NT2/D1 (cell line): Measurements from ENCODE around the gene ATP13A2.
"Not testable (repeated sequence)": the region's sequence is repeated elsewhere in the genome, so short reads cannot be mapped to it uniquely, and the experiment has no call there.

Source experiments
- DNase-seq: peaks from one replicate; pipeline ENCODE4 v3.0.0-alpha.2; 2011; ENCODE audit warnings: low read depth, low spot score
- H3K27me3 ChIP-seq: 2 replicates; pipeline ENCODE4 v1.6.0; 2011; ENCODE audit warnings: mild to moderate bottlenecking; ENCODE audit not compliant: insufficient read length, insufficient read depth
- H3K36me3 ChIP-seq: 2 replicates; pipeline ENCODE4 v1.6.1; 2011; ENCODE audit warnings: mild to moderate bottlenecking, low read length, mixed read lengths; ENCODE audit not compliant: insufficient read depth, insufficient read length
- H3K4me1 ChIP-seq: 2 replicates; pipeline ENCODE4 v1.5.1; 2011; ENCODE audit not compliant: insufficient read depth, insufficient read length
- H3K4me3 ChIP-seq: 2 replicates; pipeline ENCODE4 v1.5.1; 2011; ENCODE audit warnings: low read depth; ENCODE audit not compliant: insufficient read length
- H3K9ac ChIP-seq: 2 replicates; pipeline ENCODE4 v1.6.0; 2011; ENCODE audit warnings: low read depth; ENCODE audit not compliant: insufficient read length
- H3K9me3 ChIP-seq: 2 replicates; pipeline ENCODE4 v1.5.1; 2011; ENCODE audit warnings: mild to moderate bottlenecking, low read length; ENCODE audit not compliant: insufficient read depth
- SUZ12 ChIP-seq: IDR thresholded peaks from 2 replicates; pipeline ENCODE4 v1.6.1; 2011; ENCODE audit not compliant: insufficient read length, insufficient read depth; ENCODE audit errors: extremely low read depth
- YY1 ChIP-seq: IDR thresholded peaks from 2 replicates; pipeline ENCODE4 v1.6.1; 2011; ENCODE audit not compliant: insufficient read length, insufficient read depth
- ZNF274 ChIP-seq: IDR thresholded peaks from 2 replicates; pipeline ENCODE4 v1.6.1; 2011; ENCODE audit warnings: mild to moderate bottlenecking, low read depth, low read length

The ATP13A2 gene

GRCh38 chr1:16969651-16970050 lies 42.1 kb downstream of the ATP13A2 start:
- no peaks in the 10 kb centered on the region for H3K27me3 ChIP-seq
- TF ChIP-seq YY1 = no peak
- no peak for TF ChIP-seq SUZ12
- TF ChIP-seq ZNF274 = no peak
- no peak overlapping the region for H3K9ac ChIP-seq
- H3K9me3 ChIP-seq = no peaks in the 10 kb centered on the region
- H3K4me1 ChIP-seq = peaks cover 8% of the 10 kb centered on the region
- DNase-seq = no peak
- peaks cover 55% of the 10 kb centered on the region for H3K36me3 ChIP-seq
- H3K4me3 ChIP-seq = no peak overlapping the region

DNA sequence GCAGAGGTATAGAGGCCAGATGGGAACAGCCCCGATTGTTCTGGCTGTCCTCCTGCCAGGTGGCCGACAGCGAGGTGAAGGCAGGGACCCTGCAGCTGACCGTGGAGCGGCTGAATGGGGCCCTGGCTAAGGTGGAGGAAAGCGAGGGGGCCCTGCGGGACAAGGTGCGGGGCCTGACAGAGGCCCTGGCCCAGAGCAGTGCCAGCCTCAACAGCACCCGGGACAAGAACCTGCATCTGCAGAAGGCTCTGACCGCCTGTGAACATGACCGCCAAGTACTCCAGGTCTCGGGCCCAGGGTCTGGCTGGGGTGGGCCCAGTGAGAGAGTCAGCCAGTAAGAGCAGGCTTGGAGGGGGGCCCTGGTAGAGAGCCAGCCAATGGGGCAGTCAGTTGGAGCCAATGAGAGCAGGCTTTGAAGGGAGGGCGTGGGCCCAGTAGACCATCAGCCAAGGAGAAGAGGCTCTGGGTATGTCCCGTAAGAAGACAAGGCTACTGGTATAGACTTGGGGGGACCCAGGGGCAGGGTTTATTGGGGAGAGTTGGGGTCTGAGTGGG lies 42.6 kb downstream of the ATP13A2 start:
- no peaks in the 10 kb centered on the region for H3K27me3 ChIP-seq
- no peak overlapping the region for H3K4me3 ChIP-seq
- no peak overlapping the region for H3K9ac ChIP-seq
- H3K4me1 ChIP-seq = peaks cover 8% of the 10 kb centered on the region
- DNase-seq = no peak
- H3K36me3 ChIP-seq = peaks cover 55% of the 10 kb centered on the region
- no peaks in the 10 kb centered on the region for H3K9me3 ChIP-seq
- no peak for TF ChIP-seq SUZ12
- TF ChIP-seq YY1 = no peak
- no peak for TF ChIP-seq ZNF274

GRCh38 chr1:16968372-16968771 lies 43.4 kb downstream of the ATP13A2 start:
- TF ChIP-seq YY1 (no peak), SUZ12 (no peak), ZNF274 (no peak)
- Histone ChIP-seq H3K27me3 (no peaks in the 10 kb centered on the region), H3K9ac (no peak overlapping the region), H3K9me3 (no peaks in the 10 kb centered on the region), H3K4me1 (peaks cover 8% of the 10 kb centered on the region), H3K4me3 (no peak overlapping the region), H3K36me3 (peaks cover 53% of the 10 kb centered on the region)
- DNase-seq = no peak

GRCh38 chr1:16967962-16968361 lies 43.8 kb downstream of the ATP13A2 start:
- peak overlapping the region; percentile 21 for H3K9ac ChIP-seq
- peaks cover 8% of the 10 kb centered on the region for H3K4me1 ChIP-seq
- TF ChIP-seq YY1 (no peak), SUZ12 (no peak), ZNF274 (no peak)
- no peaks in the 10 kb centered on the region for H3K9me3 ChIP-seq
- no peak overlapping the region for H3K4me3 ChIP-seq
- H3K36me3 ChIP-seq = peaks cover 49% of the 10 kb centered on the region
- no peak for DNase-seq
- H3K27me3 ChIP-seq = no peaks in the 10 kb centered on the region

GRCh38 chr1:16967095-16967575 lies 44.6 kb downstream of the ATP13A2 start:
- H3K27me3 ChIP-seq = no peaks in the 10 kb centered on the region
- peaks cover 8% of the 10 kb centered on the region for H3K4me1 ChIP-seq
- peaks cover 42% of the 10 kb centered on the region for H3K36me3 ChIP-seq
- no peak overlapping the region for H3K9ac ChIP-seq
- no peak overlapping the region for H3K4me3 ChIP-seq
- no peak for DNase-seq
- H3K9me3 ChIP-seq = no peaks in the 10 kb centered on the region
- TF ChIP-seq ZNF274 = no peak
- TF ChIP-seq YY1 = no peak
- no peak for TF ChIP-seq SUZ12

DNA sequence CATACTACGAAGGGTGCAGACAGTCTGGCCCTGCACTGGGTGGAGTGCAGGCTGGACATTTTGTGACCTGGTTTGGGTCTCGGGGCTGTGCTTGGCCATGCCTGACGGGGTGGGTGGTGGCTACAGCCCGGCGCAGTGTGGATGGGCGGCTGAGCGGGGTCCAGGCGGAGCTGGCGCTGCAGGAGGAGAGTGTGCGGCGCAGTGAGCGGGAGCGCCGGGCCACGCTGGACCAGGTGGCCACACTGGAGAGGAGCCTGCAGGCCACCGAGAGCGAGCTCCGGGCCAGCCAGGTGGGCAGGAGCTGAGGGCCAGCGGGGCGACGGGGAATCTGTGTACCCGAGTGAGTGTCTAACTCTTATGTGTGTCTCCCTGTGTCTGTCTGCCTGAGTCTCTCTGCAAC lies 45.4 kb downstream of the ATP13A2 start:
- no peak for DNase-seq
- no peak overlapping the region for H3K4me3 ChIP-seq
- H3K4me1 ChIP-seq = peaks cover 8% of the 10 kb centered on the region
- TF ChIP-seq YY1 = no peak
- TF ChIP-seq SUZ12 = no peak
- TF ChIP-seq ZNF274 = no peak
- no peak overlapping the region for H3K9ac ChIP-seq
- no peaks in the 10 kb centered on the region for H3K9me3 ChIP-seq
- peaks cover 34% of the 10 kb centered on the region for H3K36me3 ChIP-seq
- H3K27me3 ChIP-seq = no peaks in the 10 kb centered on the region

- H3K9ac ChIP-seq = no peak overlapping the region
- H3K9me3 ChIP-seq = no peaks in the 10 kb centered on the region
- no peak overlapping the region for H3K4me3 ChIP-seq
- peaks cover 27% of the 10 kb centered on the region for H3K36me3 ChIP-seq
- no peak for DNase-seq
- TF ChIP-seq YY1 (no peak), SUZ12 (no peak), ZNF274 (no peak)
- no peaks in the 10 kb centered on the region for H3K27me3 ChIP-seq
- H3K4me1 ChIP-seq = peaks cover 7% of the 10 kb centered on the region
These were observed 46.2 kb downstream of the ATP13A2 start for GRCh38 chr1:16965486-16966067.

DNA sequence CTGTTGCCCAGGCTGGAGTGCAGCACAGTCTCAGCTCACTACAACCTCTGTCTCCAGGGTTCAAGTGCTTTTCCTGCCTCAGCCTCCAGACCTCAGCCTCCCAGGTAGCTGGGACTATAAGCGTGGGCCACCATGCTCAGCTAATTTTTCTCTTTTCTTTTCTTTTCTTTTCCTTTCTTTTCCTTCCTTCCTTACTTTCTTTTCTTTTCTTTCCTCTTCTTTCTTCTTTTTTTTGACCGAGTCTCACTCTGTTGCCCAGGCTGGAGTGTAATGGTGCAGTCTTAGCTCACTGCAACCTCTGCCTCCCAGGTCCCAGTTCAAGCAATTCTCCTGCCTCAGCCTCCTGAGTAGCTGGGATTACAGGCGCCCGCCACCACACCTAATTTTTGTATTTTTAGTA lies 47.6 kb downstream of the ATP13A2 start:
- DNase-seq, H3K4me1 ChIP-seq, H3K27me3 ChIP-seq, H3K9me3 ChIP-seq, H3K4me3 ChIP-seq, H3K9ac ChIP-seq: not testable (repeated sequence)
- peaks cover 21% of the 10 kb centered on the region for H3K36me3 ChIP-seq
